Panc1 (cell line): ENCODE data around the gene PPARG.

Experiments used
- SIN3A ChIP-seq: IDR thresholded peaks from 2 replicates; pipeline ENCODE4 v1.6.1; 2012; ENCODE audit warnings: low read depth, mild to moderate bottlenecking, low read length, moderate library complexity, borderline replicate concordance; ENCODE audit not compliant: insufficient read depth
- TF ChIP-seq, protein P1 (sequence below): fragments of 450-650 bp; IDR thresholded peaks from 2 replicates; pipeline ENCODE4 v1.5.1; 2017; ENCODE audit warnings: mild to moderate bottlenecking

DNA sequence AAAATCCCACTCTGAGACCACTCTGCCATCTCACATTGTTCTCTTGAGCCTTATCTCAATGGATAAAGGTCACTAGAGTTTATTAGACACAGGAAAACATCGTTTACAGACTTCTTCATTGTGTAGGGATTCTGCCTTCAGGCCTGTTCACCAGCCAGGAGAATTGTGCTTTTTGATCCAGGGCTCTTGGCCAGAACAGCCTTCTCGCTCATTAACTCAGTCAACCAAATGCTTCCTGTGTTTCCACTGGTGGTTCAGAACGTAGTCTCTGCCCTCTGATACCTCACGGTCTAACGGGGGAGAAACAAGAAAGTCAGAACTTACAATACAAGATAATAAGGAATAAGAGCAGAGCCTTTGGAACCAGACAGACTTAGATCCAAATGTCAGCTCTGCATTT lies 141.2 kb downstream of the PPARG start:
- TF ChIP-seq, protein P1, sequence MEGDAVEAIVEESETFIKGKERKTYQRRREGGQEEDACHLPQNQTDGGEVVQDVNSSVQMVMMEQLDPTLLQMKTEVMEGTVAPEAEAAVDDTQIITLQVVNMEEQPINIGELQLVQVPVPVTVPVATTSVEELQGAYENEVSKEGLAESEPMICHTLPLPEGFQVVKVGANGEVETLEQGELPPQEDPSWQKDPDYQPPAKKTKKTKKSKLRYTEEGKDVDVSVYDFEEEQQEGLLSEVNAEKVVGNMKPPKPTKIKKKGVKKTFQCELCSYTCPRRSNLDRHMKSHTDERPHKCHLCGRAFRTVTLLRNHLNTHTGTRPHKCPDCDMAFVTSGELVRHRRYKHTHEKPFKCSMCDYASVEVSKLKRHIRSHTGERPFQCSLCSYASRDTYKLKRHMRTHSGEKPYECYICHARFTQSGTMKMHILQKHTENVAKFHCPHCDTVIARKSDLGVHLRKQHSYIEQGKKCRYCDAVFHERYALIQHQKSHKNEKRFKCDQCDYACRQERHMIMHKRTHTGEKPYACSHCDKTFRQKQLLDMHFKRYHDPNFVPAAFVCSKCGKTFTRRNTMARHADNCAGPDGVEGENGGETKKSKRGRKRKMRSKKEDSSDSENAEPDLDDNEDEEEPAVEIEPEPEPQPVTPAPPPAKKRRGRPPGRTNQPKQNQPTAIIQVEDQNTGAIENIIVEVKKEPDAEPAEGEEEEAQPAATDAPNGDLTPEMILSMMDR = no peak
- no peak for TF ChIP-seq SIN3A
